GM11168 (cell line): ENCODE data around the gene PPP1R9A.

Experiments used
- in situ Hi-C: fragments of 300-500 bp; cut with MboI; formaldehyde crosslinking; loops from one replicate; pipeline ENCODE4 v1.12.0; 2022; ENCODE audit warnings: low sequenced_read_pairs; ENCODE audit not compliant: unreplicated experiment

The PPP1R9A gene

GRCh38 chr7:95240921-95241320, 333.5 kb downstream of the PPP1R9A start:
- in situ Hi-C loops, result no loop called here

- in situ Hi-C loops, result no loop called here
Measured at GRCh38 chr7:95242266-95242665, 334.9 kb downstream of the PPP1R9A start.

GRCh38 chr7:95244616-95245015, 337.2 kb downstream of the PPP1R9A start:
- in situ Hi-C loops, result no loop called here

GRCh38 chr7:95245828-95246500, 338.6 kb downstream of the PPP1R9A start:
- in situ Hi-C loops, result no loop called here

- in situ Hi-C loops, result no loop called here
Measured at GRCh38 chr7:95246831-95247370, 339.5 kb downstream of the PPP1R9A start.

GRCh38 chr7:95250571-95250970, 343.2 kb downstream of the PPP1R9A start:
- in situ Hi-C loops, result no loop called here

GRCh38 chr7:95251966-95252365, 344.6 kb downstream of the PPP1R9A start:
- in situ Hi-C loops, result no loop called here

- in situ Hi-C loops, result no loop called here
Measured at GRCh38 chr7:95253986-95254385, 346.6 kb downstream of the PPP1R9A start.

GRCh38 chr7:95255691-95256090, 348.3 kb downstream of the PPP1R9A start:
- in situ Hi-C loops, result no loop called here

- in situ Hi-C loops, result no loop called here
Measured at GRCh38 chr7:95261895-95262415, 354.6 kb downstream of the PPP1R9A start.

GRCh38 chr7:95262875-95263274, 355.5 kb downstream of the PPP1R9A start:
- in situ Hi-C loops, result no loop called here

- in situ Hi-C loops, result no loop called here
Measured at GRCh38 chr7:95263785-95264362, 356.5 kb downstream of the PPP1R9A start.

- in situ Hi-C loops, result no loop called here
Measured at GRCh38 chr7:95264363-95264891, 357.0 kb downstream of the PPP1R9A start.

- in situ Hi-C loops, result no loop called here
Measured at GRCh38 chr7:95265634-95266033, 358.2 kb downstream of the PPP1R9A start.

GRCh38 chr7:95267754-95268153, 360.4 kb downstream of the PPP1R9A start:
- in situ Hi-C loops, result no loop called here

- in situ Hi-C loops, result loop anchor here (10.0 kb wide), 1 partner anchor 975 kb away; no protein-coding TSS in a partner anchor
Measured at GRCh38 chr7:95269640-95270039, 362.2 kb downstream of the PPP1R9A start.

- in situ Hi-C loops, result loop anchor here (10.0 kb wide), 1 partner anchor 969 kb away; no protein-coding TSS in a partner anchor
Measured at GRCh38 chr7:95276114-95276513, 368.7 kb downstream of the PPP1R9A start.

- in situ Hi-C loops, result loop anchor here (10.0 kb wide), 1 partner anchor 965 kb away; no protein-coding TSS in a partner anchor
Measured at GRCh38 chr7:95279417-95279816, 372.0 kb downstream of the PPP1R9A start.

- in situ Hi-C loops, result no loop called here
Measured at GRCh38 chr7:95286096-95286495, 378.7 kb downstream of the PPP1R9A start.

GRCh38 chr7:95290166-95290830, 382.9 kb downstream of the PPP1R9A start:
- in situ Hi-C loops, result no loop called here

GRCh38 chr7:95295397-95295796, 388.0 kb downstream of the PPP1R9A start:
- in situ Hi-C loops, result no loop called here
